Upper lobe of left lung (tissue), 4 donors: ENCODE results near the gene C5orf58.

Source experiments
- EP300 ChIP-seq, 4 donors: sonication (generic); formaldehyde crosslinking; IDR thresholded peaks; one replicate each; pipeline ENCODE4 v1.5.1; 2017; ENCODE audit warnings: antibody characterized with exemption in 4 of 4, control low read depth in 2 of 4
- TF ChIP-seq, protein P1 (sequence below), 6 experiments: fragments of 450-650 bp in 4 of 6; fragments of 200-600 bp in 2 of 6; sonication (generic) in 2 of 6; IDR thresholded peaks; one replicate each; pipeline ENCODE4 v1.5.1; 2016 to 2019; ENCODE audit warnings: antibody characterized with exemption in 6 of 6

GRCh38 chr5:170292179-170293104 lies 59.7 kb downstream of the C5orf58 start:
- TF ChIP-seq, protein P1, sequence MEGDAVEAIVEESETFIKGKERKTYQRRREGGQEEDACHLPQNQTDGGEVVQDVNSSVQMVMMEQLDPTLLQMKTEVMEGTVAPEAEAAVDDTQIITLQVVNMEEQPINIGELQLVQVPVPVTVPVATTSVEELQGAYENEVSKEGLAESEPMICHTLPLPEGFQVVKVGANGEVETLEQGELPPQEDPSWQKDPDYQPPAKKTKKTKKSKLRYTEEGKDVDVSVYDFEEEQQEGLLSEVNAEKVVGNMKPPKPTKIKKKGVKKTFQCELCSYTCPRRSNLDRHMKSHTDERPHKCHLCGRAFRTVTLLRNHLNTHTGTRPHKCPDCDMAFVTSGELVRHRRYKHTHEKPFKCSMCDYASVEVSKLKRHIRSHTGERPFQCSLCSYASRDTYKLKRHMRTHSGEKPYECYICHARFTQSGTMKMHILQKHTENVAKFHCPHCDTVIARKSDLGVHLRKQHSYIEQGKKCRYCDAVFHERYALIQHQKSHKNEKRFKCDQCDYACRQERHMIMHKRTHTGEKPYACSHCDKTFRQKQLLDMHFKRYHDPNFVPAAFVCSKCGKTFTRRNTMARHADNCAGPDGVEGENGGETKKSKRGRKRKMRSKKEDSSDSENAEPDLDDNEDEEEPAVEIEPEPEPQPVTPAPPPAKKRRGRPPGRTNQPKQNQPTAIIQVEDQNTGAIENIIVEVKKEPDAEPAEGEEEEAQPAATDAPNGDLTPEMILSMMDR (IDR thresholded peaks at IDR 0.05) = no peak
- TF ChIP-seq EP300 (IDR thresholded peaks at IDR 0.05) = no peak
